HepG2 (cell line): ENCODE measurements around the gene GGNBP2. TPM values are rescaled to one million over a fixed set of nuclear protein-coding genes. Genes with fewer than 3 reads are reported as not detected.

Source experiments
- DBP ChIP-seq: sonication (generic); formaldehyde crosslinking; IDR thresholded peaks from 2 replicates; pipeline ENCODE4 v1.4.0; 2020; ENCODE audit warnings: missing genetic modification reagents; ENCODE audit errors: not compliant biosample characterization
- DR1 ChIP-seq: sonication (generic); formaldehyde crosslinking; IDR thresholded peaks from 2 replicates; pipeline ENCODE4 v1.8.0; 2021; ENCODE audit warnings: mild to moderate bottlenecking, missing genetic modification reagents, inconsistent platforms
- MAFK ChIP-seq, 2 experiments: IDR thresholded peaks in 1 of 2; conservative IDR thresholded peaks in 1 of 2; 2 replicates each; pipeline ENCODE4 v1.6.1; 2011; ENCODE audit warnings: improper control_type of control experiment in 2 of 2, low read length in 2 of 2
- MIER2 ChIP-seq: IDR thresholded peaks from 2 replicates; pipeline ENCODE4 v1.6.1; 2016; ENCODE audit warnings: missing biosample characterization, missing genetic modification reagents
- NCOA2 ChIP-seq: sonication (generic); formaldehyde crosslinking; IDR thresholded peaks from 2 replicates; pipeline ENCODE4 v1.8.0; 2022; ENCODE audit warnings: inconsistent platforms
- SKIL ChIP-seq: sonication (generic); formaldehyde crosslinking; IDR thresholded peaks from 2 replicates; pipeline ENCODE4 v1.8.0; 2022; ENCODE audit warnings: missing genetic modification reagents, mild to moderate bottlenecking, moderate library complexity, borderline replicate concordance
- TRIM24 ChIP-seq: sonication (generic); formaldehyde crosslinking; IDR thresholded peaks from 2 replicates; pipeline ENCODE4 v1.8.0; 2022; ENCODE audit warnings: mild to moderate bottlenecking, missing genetic modification reagents
- ZBED4 ChIP-seq: sonication (generic); formaldehyde crosslinking; IDR thresholded peaks from 2 replicates; pipeline ENCODE4 v1.4.0; 2020; ENCODE audit warnings: missing genetic modification reagents, borderline replicate concordance
- ZBTB37 ChIP-seq: sonication (generic); formaldehyde crosslinking; IDR thresholded peaks from 2 replicates; pipeline ENCODE4 v1.4.0; 2020; ENCODE audit warnings: mild to moderate bottlenecking, missing genetic modification reagents
- ZGPAT ChIP-seq: IDR thresholded peaks from 2 replicates; pipeline ENCODE4 v1.6.1; 2016; ENCODE audit warnings: mild to moderate bottlenecking
- ZNF414 ChIP-seq: sonication (generic); formaldehyde crosslinking; IDR thresholded peaks from 2 replicates; pipeline ENCODE4 v1.5.0; 2020; ENCODE audit warnings: missing genetic modification reagents
- ZNF512B ChIP-seq: sonication (generic); formaldehyde crosslinking; IDR thresholded peaks from 2 replicates; pipeline ENCODE4 v1.5.1; 2020; ENCODE audit warnings: missing genetic modification reagents, mild to moderate bottlenecking, borderline replicate concordance
- ZNF775 ChIP-seq: sonication (generic); formaldehyde crosslinking; IDR thresholded peaks from 2 replicates; pipeline ENCODE4 v1.4.0; 2020; ENCODE audit warnings: missing genetic modification reagents, mild to moderate bottlenecking, moderate library complexity, borderline replicate concordance
- polyA plus RNA-seq, 8 experiments: library from polyadenylated mRNA; depleted of rRNA in 3 of 8; stranded (reverse) in 7 of 8; unstranded in 1 of 8; fragments of >200 nt; fragmentation: Illumina TruSeq in 4 of 8; extraction: Trizol in 4 of 8; gene quantifications; 2 replicates each; pipeline versions ENCODE4 v1.2.1 to v1.2.3, GENCODE V29; 2011 to 2016; ENCODE audit warnings: low read depth in 4 of 8, missing spikeins in 1 of 8, mixed read lengths in 1 of 8; ENCODE audit not compliant: insufficient read depth in 1 of 8
- total RNA-seq, 5 experiments: library from RNA; depleted of rRNA; stranded (reverse); fragments of >200 nt; fragmentation: Illumina TruSeq; extraction: Trizol; gene quantifications; 2 replicates each; pipeline ENCODE4 v1.2.3, GENCODE V29; 2016; ENCODE audit warnings: low read depth in 1 of 5

Gene GGNBP2
- total and polyA plus RNA-seq, 2 of the 13 experiments (the other 11 are each of a cell fraction or from before 2014, with no cell fraction given): 53.3 to 84.2 TPM

GRCh38 chr17:36591434-36592315 lies 47.0 kb downstream of the GGNBP2 start, which contains the start of gene DHRS11 (continued):
- TF ChIP-seq ZNF512B (CRISPR knock-in tag) (no peak), DR1 (CRISPR knock-in tag) (no peak; the same call in 1 of the 2 replicates), SKIL (CRISPR knock-in tag) (no peak), NCOA2 (CRISPR knock-in tag) (no peak), MAFK (conservative IDR thresholded peaks at IDR 0.05 in 1 of 2, IDR thresholded peaks at IDR 0.05 in 1 of 2; ENCODE audit: low read length in 2 of 2) (no peak), DBP (no peak), TRIM24 (no peak), ZGPAT (CRISPR knock-in tag) (no peak), MIER2 (no peak), ZBTB37 (CRISPR knock-in tag) (no peak), ZBED4 (CRISPR knock-in tag) (no peak), ZNF775 (CRISPR knock-in tag) (no peak), ZNF414 (CRISPR knock-in tag) (no peak)
